Stimulated activated CD8-positive, alpha-beta memory T cell treated with anti-CD3 and anti-CD28 coated beads, Interleukin-2, amount 100 ng/mL, for 1 hour (primary cell): ENCODE data around the gene PITPNM1.
A peak's percentile ranks its signal among the peaks of the same experiment; 100 is the strongest.
"Not testable (repeated sequence)": the region's sequence is repeated elsewhere in the genome, so short reads cannot be mapped to it uniquely, and the experiment has no call there.

Experiments
- DNase-seq, 2 donors: peaks; one replicate each; pipeline ENCODE4 v3.0.0-alpha.2; 2020; ENCODE audit warnings: low read depth in 2 of 2

Gene PITPNM1

GRCh38 chr11:67489885-67490726 is 15.1 kb downstream of the PITPNM1 start:
- DNase-seq, result no peak

DNA sequence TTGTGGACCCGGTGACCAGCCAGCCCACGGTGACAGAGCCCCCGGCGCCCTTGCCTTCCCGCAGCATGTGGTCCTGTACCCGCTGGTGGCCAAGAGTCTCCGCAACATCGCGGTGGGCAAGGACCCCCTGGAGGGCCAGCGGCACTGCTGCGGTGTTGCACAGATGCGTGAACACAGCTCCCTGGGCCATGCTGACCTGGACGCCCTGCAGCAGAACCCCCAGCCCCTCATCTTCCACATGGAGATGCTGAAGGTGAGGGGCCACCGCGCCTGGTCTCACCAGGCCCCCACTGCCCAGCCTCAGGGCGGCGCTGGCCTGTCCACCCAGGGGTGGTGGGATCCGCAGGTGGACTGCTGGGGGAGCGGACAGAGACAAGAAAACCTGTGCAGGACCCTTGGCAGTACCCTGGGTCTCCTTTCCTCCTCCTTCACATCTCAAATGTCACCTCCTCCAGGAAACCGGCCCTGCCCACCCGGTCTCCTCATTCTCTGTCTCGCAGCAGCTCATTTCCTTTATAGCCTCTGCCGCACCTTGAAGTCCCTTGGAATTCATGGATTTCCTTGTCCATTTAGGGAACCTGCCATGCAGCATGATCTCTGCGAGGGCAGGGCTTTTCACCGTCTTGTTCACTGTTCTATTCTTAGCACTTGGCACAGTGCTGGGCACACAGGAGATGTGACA is 15.8 kb downstream of the PITPNM1 start:
- no peak for DNase-seq

DNA sequence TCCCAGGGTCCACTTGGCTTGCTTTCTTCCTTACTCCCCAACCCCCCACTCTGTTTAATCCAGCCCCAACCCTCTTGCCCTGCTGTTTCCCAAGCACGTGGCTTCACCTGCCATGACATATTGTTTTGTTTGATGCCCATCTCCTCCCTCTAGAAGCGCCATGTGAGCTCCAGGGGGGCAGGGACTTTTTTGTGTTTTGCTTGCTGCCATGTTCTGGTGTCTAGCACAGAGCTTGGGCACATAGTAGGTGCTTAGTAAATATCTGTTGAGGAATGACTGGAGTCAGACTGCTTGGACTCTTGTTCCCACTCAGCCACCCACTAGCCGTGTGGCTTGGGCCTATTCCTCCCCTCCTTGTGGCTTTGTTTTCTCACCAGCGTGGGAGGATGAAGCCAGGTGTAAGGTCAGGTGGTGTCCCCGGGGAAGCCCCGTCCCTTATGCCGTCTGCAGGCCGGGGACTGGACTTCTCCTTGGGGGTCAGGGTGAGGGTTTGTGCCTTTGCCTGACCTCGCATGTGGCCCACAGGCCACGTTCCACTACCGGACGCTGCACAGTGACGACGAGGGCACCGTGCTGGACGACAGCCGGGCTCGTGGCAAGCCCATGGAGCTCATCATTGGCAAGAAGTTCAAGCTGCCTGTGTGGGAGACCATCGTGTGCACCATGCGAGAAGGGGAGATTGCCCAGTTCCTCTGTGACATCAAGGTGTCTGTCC is 18.5 kb downstream of the PITPNM1 start:
- DNase-seq, result no peak

GRCh38 chr11:67485873-67486361 is 19.2 kb downstream of the PITPNM1 start:
- not testable (repeated sequence) for DNase-seq

DNA sequence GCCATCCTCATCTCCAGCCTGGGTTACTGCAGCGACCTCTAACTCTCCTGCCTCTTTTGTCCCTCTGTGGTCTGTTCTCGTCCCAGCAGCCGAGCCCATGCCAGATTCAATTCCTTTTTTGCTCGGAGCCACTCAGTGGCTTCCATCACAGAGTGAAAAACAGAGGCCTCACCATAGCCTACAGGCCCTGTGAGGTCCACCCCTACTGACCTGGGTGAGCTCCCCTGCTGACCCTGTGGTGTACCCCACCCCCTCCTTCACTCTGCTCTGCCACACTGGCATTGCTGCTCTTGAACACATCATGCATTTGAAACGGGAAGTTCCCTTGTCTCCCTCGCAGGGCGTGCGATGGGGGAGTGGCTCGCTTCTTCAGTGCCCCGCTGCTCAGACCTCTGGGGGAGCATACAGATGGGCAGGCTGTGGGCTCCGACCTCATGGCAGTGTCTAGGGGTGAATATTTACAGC is 20.3 kb downstream of the PITPNM1 start:
- no peak for DNase-seq

GRCh38 chr11:67483831-67484665 is 21.1 kb downstream of the PITPNM1 start:
- DNase-seq, result no peak

DNA sequence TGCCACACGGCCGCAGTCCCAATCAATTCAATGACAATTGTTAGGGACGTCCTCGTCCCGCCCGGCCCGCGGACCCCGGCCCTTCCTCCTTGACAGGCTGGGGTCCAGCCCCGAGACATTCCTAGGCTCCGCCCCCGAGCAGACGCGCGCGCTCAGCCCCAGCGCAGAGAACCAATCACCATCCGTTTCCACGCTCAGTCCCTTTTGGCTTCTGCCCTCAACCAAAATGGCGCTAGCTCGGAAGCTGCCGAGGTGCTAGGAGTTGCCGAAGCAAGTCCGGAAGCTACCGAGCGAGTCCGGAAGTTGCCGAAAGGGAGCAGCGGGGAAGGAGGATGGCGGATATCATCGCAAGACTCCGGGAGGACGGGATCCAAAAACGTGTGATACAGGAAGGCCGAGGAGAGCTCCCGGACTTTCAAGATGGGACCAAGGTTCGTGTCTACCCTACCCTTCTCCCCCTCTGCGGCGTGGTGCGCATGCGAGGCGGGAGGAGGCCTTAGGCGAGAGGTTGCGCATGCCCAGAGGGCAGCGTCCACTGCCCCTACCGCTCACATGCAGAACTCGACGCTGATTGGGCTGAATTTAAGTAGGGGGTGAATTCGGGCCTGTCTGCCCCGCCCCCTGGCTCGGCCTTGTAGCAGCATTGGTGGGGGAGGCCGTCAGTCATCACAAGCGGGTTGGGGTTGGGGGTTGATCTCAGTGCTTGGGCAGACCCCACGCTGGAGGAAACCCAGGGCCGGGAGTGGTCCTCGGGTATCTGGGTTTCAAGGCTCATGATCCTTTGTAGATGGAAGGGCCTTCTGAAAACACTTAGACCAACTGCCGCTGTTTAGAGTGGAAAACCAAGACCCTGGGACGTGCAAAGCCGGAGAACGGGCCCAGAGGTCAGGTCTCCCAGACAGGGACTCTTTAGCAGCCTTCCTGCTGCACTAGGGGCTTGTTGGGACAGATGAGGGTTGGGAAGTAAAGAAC is 22.1 kb downstream of the PITPNM1 start, which contains the start of gene AIP:
TSS of gene AIP (plus strand) at position 200 of the 972 bp plus-strand sequence. CDS start at position 333, 133 bp downstream.
- DNase-seq, result peak; percentile 86 to 92

GRCh38 chr11:67482275-67482826 is 22.8 kb downstream of the PITPNM1 start:
- no peak for DNase-seq

- not testable (repeated sequence) for DNase-seq
Observed at GRCh38 chr11:67477344-67478050, 27.7 kb downstream of the PITPNM1 start.

DNA sequence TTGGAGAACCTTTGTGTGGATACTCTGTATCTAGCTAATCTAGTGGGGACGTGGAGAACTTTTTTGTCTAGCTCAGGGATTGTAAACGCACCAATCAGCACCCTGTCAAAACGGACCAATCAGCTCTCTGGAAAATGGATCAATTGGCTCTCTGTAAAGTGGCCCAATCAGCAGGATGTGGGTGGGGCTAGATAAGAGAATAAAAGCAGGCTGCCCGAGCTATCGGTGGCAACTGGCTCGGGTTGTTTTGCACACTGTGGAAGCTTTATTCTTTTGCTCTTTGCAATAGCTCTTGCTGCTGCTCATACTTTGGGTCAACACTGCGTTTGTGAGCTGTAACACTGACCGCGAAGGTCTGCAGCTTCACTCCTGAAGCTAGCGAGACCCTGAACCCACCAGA is 28.5 kb downstream of the PITPNM1 start:
- DNase-seq, result not testable (repeated sequence)

DNA sequence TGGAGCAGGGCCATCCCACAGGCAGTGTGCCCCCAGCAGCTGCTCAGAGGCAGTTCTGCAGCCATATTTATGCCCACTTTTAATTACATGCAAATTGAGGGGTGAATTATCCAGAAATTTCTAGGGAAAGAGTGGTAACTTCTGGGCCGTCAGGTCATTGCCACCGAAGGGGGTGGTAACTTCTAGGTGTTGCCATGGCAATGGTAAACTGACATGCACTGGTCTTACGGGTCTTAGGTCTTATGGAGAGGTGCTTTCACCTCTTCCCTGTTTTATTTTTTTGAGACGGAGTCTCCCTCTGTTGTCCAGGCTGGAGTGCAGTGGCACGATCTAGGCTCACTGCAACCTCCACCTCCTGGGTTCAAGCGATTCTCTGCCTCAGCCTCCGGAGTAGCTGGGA is 32.3 kb downstream of the PITPNM1 start:
- no peak for DNase-seq

- DNase-seq, result no peak
Observed at GRCh38 chr11:67470337-67471002, 34.7 kb downstream of the PITPNM1 start.

GRCh38 chr11:67469508-67469811 is 35.7 kb downstream of the PITPNM1 start:
- DNase-seq, result no peak

GRCh38 chr11:67468759-67469507 is 36.2 kb downstream of the PITPNM1 start, which contains the start of gene TMEM134:
Gene TMEM134, minus strand, starts transcription at chr11:67469251. Its CDS starts 59 bp downstream, at chr11:67469192.
- DNase-seq, result peak; percentile 90 to 92

DNA sequence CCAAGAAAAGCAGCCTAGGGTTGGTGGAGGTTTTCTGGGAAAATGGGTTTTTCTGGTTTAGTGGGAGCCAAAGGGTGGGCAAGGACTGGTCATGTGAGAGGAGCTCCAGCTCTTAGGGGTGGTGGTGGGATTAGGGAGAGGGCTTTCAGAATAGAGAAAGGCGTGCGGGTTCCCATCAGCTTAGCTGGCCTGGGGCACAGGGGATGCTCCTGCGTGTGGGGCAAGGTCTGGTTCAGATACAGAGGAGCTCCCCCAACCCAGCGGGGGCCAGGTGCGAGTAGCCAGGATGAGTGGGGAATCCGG is 36.8 kb downstream of the PITPNM1 start:
- DNase-seq, result no peak

GRCh38 chr11:67468056-67468455 is 37.1 kb downstream of the PITPNM1 start:
- DNase-seq, result no peak

DNA sequence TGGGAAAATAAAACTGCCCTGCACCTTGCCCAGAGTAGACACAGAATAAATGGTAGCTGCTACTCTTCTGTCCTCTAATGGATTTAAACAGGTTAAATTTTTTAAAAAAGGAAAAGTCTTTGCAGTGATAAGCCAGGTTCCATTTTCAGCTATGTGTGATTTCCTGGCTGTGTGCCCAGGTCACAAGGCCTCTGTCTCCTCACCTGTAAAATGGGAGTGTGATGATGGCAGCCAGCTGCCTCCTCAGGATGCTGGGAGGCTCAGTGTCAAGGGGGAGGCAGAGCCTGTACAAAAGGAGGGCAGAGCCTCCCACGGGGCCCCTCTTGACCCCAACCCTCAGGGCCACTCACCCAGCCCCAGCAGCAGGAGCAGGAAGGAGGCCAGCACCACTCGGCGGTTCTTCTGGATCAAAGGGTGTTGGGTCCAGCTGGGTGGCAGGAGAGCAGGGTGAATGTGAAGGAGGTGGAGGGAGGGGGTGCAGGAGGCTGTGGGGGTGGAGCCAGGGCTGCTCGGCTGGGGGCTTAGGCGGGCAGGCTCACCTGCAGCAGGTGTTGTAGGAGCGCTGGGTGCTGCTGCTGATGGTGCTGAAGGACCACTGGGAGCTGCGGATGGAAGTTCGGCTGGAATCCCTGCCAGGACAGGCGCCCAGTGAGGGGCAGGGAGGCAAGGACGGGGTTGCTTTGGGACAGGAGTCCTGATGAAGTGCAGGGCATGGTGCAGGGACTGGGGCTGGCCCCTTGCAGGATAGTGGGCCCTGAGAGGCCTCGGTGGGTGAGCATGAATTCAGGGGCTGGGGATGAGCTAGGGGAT is 38.0 kb downstream of the PITPNM1 start:
- DNase-seq, result no peak
